Heart right ventricle (tissue), 16 donors: Measurements from ENCODE around the gene FBXO8. TPM values are rescaled to one million over a fixed set of nuclear protein-coding genes. Genes with fewer than 3 reads are reported as not detected.
"Not testable (repeated sequence)": the region's sequence is repeated elsewhere in the genome, so short reads cannot be mapped to it uniquely, and the experiment has no call there.

Source experiments
- ATAC-seq, 8 donors: fragments of 200-7000 bp; cut with Tn5 transposase; one replicate each; pipeline ENCODE4 v1.9.1; 2020; ENCODE audit warnings: mild to moderate bottlenecking in 8 of 8, moderate library complexity in 8 of 8, moderate number of reproducible peaks in 1 of 8
- DNase-seq, 2 donors: peaks; one replicate each; pipeline ENCODE4 v3.0.0-alpha.2; 2020
- H3K27ac ChIP-seq, 10 donors: fragments of 200-600 bp; sonication (generic) in 2 of 10; one replicate each; pipeline versions ENCODE4 v1.5.0 to v1.8.0; 2020 to 2022; ENCODE audit warnings: mild to moderate bottlenecking in 3 of 10
- H3K27me3 ChIP-seq, 7 donors: fragments of 200-600 bp; one replicate each; pipeline ENCODE4 v1.8.0; 2021 to 2022; ENCODE audit warnings: mild to moderate bottlenecking in 2 of 7
- H3K36me3 ChIP-seq, 9 donors: fragments of 200-600 bp; sonication (generic) in 1 of 9; one replicate each; pipeline versions ENCODE4 v1.5.0 to v1.8.0; 2020 to 2022; ENCODE audit warnings: mild to moderate bottlenecking in 2 of 9
- H3K4me1 ChIP-seq, 9 donors: fragments of 200-600 bp; sonication (generic) in 1 of 9; one replicate each; pipeline versions ENCODE4 v1.5.0 to v1.8.0; 2020 to 2022; ENCODE audit warnings: mild to moderate bottlenecking in 4 of 9
- H3K4me3 ChIP-seq, 10 donors: fragments of 200-600 bp; sonication (generic) in 2 of 10; one replicate each; pipeline versions ENCODE4 v1.5.0 to v1.8.0; 2020 to 2022; ENCODE audit warnings: mild to moderate bottlenecking in 7 of 10, moderate library complexity in 2 of 10
- H3K9me3 ChIP-seq, 11 donors: fragments of 200-600 bp in 10 of 11; sonication (generic) in 2 of 11; one replicate each; pipeline versions ENCODE4 v1.5.0 to v1.8.0; 2013 to 2022; ENCODE audit warnings: mild to moderate bottlenecking in 2 of 11, control low read depth in 1 of 11, moderate library complexity in 1 of 11
- WGBS, 2 donors: extraction: QIAGEN DNeasy Blood & Tissue Kit; methylation state at CpG; one replicate each; pipeline ENCODE4 v1.1.7; 2013; ENCODE audit warnings: inconsistent platforms in 1 of 2; 5-methylcytosine and 5-hydroxymethylcytosine counted together
- intact Hi-C, 10 donors: fragments of 100-400 bp; cut with DNase I; formaldehyde crosslinking; loops; one replicate each; pipeline versions ENCODE4 v1.11.1 to v1.14.2; 2022
- polyA plus RNA-seq, 2 donors: library from polyadenylated mRNA; stranded (reverse); fragments of 200-250 nt; gene quantifications; one replicate each; pipeline ENCODE4 v1.2.3, GENCODE V29; 2013
- total RNA-seq, 10 donors: library from RNA; stranded (reverse); fragmentation: NEBNext Ultra II Directional in 3 of 10; extraction: Animal tissue kit (Norgen Biotek cat#: 25700) in 3 of 10; gene quantifications; one replicate each; pipeline versions ENCODE4 v1.2.1 to v1.2.4, GENCODE V29; 2021 to 2023
- TF ChIP-seq, protein P1 (sequence below), 9 donors: fragments of 200-600 bp; sonication (generic) in 2 of 9; IDR thresholded peaks; one replicate each; pipeline versions ENCODE4 v1.5.0 to v1.8.0; 2021 to 2022; ENCODE audit warnings: antibody characterized with exemption in 9 of 9, mild to moderate bottlenecking in 5 of 9, moderate library complexity in 1 of 9
- donor health status: Arrhythmogenic right ventricular cardiomyopathy.
- donor health status: ischemic (EF 13 %, LVEDD 7.1; RV severe dilation, severe dysfunction).
- donor health status: healthy with polysubstance abuse.
- donor health status: DM: no; HTN: yes; CAD: no.
- donor health status: DM: no; HTN: no; CAD: no.
- donor health status: ischemic (EF 25% LVEDD 6.9; RV normal size, moderate dysfunction).
- donor health status: ischemic (EF 25% LVEDD 5.7; RV mildly dilated, moderate dysfunction).
- donor health status: healthy.
- donor health status: DM: yes; HTN: yes; CAD: no.
- donor health status: Ischemic cardiomyopathy.
- donor health status: ischemic (EF 35%, LVEDD 5.7; RV mildly dilated, moderate dysfunction).
- donor health status: nonischemic (EF 11% LVEDD 7.7; RV severe dilation, severe dysfunction).
- donor health status: DM: yes; HTN: yes; CAD: no.
- donor health status: PGD.
- donor health status: ischemic (EF 29% LVEDD 5.4; RV normal size, mild dysfunction).
- donor health status: nonischemic (EF 23%, LVEDD 6.1; RV moderate dilation, normal function).

The FBXO8 gene
- total and polyA plus RNA-seq, 12 donors = 18.3 to 40.0 (median 27.4) TPM

DNA sequence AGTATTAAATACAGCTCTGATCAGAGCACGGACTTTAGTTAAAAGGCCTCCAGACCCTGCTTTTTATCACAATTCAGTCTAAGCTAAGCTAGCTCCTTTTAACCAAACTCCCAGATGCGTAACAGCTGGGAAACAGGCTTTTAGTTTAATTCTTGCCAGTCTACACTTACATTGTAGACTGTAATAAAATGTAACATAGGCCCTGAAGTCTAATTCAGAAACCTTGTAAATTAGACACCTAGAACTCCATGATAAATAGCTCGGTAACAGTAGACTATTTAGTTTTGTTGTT is 20.1 kb downstream of the FBXO8 start:
- H3K27me3 ChIP-seq = no peaks in the 10 kb centered on the region
- 86% methylated on average over 3 of the region's 3 CpGs for WGBS, 2 donors

DNA sequence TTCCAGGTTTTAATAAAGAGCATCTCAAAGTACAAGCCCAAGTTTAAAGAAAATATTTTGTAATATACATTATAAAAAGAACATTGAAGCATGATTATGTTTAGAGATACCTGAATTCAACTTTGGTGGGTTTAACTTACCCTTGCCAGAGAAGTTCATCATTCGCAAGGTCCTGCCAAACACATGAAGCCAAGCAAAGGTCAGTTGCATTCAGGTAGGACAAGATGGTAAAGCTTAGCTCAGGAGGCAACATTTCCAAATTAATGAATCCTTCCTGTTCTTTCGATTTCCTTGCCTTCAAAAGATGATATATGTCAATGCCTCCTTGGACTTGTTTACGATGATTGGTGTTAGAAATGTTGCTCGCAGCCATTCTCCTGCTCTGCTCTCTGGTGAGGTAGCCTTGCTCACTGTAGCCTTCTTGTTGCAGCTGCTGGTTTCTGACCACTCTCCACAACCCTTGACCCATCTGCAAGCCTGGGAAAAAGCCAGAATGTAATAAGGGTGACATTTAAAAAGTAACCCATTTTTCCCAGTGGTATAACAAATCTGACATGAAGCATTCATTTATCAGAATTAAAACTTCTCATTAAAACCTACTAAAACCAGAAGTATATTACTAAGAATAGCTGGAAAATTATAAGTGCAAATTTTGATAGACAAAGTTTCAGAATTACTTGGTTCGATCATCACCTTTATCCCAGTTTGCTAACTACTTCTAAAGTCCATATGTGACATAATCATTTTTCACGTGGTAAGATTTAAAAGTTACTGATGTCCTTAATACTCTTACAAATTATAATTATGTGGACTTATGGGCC is 20.6 kb downstream of the FBXO8 start:
- WGBS, 2 donors = 82 to 84% methylated on average over 6 of the region's 6 CpGs
- TF ChIP-seq, protein P1, sequence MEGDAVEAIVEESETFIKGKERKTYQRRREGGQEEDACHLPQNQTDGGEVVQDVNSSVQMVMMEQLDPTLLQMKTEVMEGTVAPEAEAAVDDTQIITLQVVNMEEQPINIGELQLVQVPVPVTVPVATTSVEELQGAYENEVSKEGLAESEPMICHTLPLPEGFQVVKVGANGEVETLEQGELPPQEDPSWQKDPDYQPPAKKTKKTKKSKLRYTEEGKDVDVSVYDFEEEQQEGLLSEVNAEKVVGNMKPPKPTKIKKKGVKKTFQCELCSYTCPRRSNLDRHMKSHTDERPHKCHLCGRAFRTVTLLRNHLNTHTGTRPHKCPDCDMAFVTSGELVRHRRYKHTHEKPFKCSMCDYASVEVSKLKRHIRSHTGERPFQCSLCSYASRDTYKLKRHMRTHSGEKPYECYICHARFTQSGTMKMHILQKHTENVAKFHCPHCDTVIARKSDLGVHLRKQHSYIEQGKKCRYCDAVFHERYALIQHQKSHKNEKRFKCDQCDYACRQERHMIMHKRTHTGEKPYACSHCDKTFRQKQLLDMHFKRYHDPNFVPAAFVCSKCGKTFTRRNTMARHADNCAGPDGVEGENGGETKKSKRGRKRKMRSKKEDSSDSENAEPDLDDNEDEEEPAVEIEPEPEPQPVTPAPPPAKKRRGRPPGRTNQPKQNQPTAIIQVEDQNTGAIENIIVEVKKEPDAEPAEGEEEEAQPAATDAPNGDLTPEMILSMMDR (IDR thresholded peaks at IDR 0.05) = no peak
- intact Hi-C loops = no loop called here
- Histone ChIP-seq H3K27me3 (no peaks in the 10 kb centered on the region), H3K4me3 (no peak overlapping the region), H3K27ac (peak overlapping the region in 1 of 10 donors; percentile 2), H3K4me1 (peaks cover 0 to 47% (median 35%) of the 10 kb centered on the region in 9 donors), H3K36me3 (peaks cover 0 to 31% (median 0%) of the 10 kb centered on the region in 9 donors), H3K9me3 (no peaks in the 10 kb centered on the region)
- ATAC-seq (peak in 1 of 8 donors; percentile 35), DNase-seq (no peak)

More for the DNA sequence above, 20.1 kb downstream of the FBXO8 start:
- H3K4me1 ChIP-seq = peaks cover 0 to 47% (median 35%) of the 10 kb centered on the region in 9 donors
- intact Hi-C loops = no loop called here
- DNase-seq (no peak), ATAC-seq (peak in 1 of 8 donors; percentile 23)
- no peaks in the 10 kb centered on the region for H3K9me3 ChIP-seq
- TF ChIP-seq, protein P1 (IDR thresholded peaks at IDR 0.05) = no peak
- H3K4me3 ChIP-seq = no peak overlapping the region
- peaks cover 0 to 29% (median 0%) of the 10 kb centered on the region in 9 donors for H3K36me3 ChIP-seq
- peak overlapping the region in 1 of 10 donors; percentile 2 for H3K27ac ChIP-seq

DNA sequence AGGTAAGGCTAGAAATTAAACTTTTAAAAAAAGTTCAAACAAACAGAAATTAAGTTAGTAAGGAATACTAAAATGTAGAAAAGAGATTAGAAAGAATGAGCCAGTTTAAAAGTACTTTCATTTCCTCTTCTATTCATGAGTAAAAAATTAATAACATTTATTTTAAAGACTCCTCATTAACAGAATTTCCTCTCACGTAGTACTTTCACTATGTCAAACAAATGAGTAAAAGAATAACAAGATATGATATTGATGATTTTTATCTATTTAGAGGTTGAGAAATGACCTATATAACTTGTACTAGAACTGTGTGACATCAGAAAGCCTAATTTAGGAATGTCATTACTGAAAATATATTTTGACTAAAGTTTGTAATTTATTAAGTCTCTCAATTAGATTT is 22.0 kb downstream of the FBXO8 start:
- intact Hi-C loops, DNase-seq, H3K27me3 ChIP-seq, H3K9me3 ChIP-seq, H3K27ac ChIP-seq, ATAC-seq, H3K4me3 ChIP-seq: not testable (repeated sequence)
- peaks cover 0 to 45% (median 0%) of the 10 kb centered on the region in 9 donors for H3K36me3 ChIP-seq
- WGBS, 2 donors = 69 to 82% methylated on average over 1 of the region's 1 CpG
- H3K4me1 ChIP-seq = peaks cover 1 to 53% (median 36%) of the 10 kb centered on the region in 9 donors

DNA sequence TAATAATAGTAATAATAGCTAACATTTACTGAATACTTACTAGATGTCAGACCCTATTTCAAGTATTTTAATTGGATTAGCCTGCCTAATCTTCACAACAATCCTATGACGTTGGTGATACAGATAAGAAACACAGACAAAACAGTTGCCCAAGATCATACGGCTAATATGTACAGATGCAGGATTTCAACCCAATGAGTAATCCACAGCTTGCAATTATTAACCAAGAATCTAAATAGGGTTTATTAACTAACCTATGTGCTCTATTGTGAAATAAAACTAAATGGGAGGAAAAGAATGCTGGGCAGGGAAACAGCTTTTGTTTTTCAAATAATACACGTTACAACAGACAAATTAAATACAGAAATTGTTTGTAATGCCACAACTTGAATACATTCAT is 23.4 kb downstream of the FBXO8 start:
- ATAC-seq (no peak), DNase-seq (no peak)
- H3K4me3 ChIP-seq = no peak overlapping the region
- intact Hi-C loops = no loop called here
- 34 to 40% methylated on average over 3 of the region's 3 CpGs for WGBS, 2 donors
- TF ChIP-seq, protein P1 (IDR thresholded peaks at IDR 0.05) = no peak
- H3K27me3 ChIP-seq = no peaks in the 10 kb centered on the region
- peaks cover 3 to 50% (median 31%) of the 10 kb centered on the region in 9 donors for H3K4me1 ChIP-seq
- H3K36me3 ChIP-seq = peaks cover 0 to 45% (median 0%) of the 10 kb centered on the region in 9 donors
- no peak overlapping the region for H3K27ac ChIP-seq
- H3K9me3 ChIP-seq = no peaks in the 10 kb centered on the region

DNA sequence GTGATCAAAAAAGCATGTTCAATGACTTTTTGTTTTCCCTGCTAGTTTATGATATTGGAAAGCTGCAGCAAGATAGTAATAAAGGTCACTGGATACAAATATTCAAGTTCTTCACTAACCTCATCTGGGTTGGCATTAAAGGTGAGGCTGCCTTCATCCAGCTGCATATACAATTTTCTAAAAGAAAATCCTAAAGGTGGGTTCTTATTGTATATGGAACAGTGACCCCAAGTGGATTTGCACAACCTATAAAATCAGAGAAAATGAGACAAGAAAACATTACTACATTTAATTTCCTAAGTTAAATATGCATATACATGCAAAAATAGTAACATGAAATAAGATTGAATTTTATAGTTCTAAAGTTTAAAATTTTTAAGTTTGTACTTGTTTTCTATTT is 23.9 kb downstream of the FBXO8 start:
- H3K36me3 ChIP-seq = peaks cover 0 to 51% (median 0%) of the 10 kb centered on the region in 9 donors
- TF ChIP-seq, protein P1 (IDR thresholded peaks at IDR 0.05) = no peak
- H3K9me3 ChIP-seq = no peaks in the 10 kb centered on the region
- H3K27ac ChIP-seq = no peak overlapping the region
- DNase-seq = no peak
- peaks cover 3 to 46% (median 31%) of the 10 kb centered on the region in 9 donors for H3K4me1 ChIP-seq
- intact Hi-C loops = no loop called here
- H3K4me3 ChIP-seq = no peak overlapping the region
- no peaks in the 10 kb centered on the region for H3K27me3 ChIP-seq
- no peak for ATAC-seq
